Left ventricle myocardium inferior (tissue), 1 donor: Measurements from ENCODE around the gene COL26A1. TPM values are rescaled to one million over a fixed set of nuclear protein-coding genes. Genes with fewer than 3 reads are reported as not detected.

Source experiments
- DNase-seq: peaks from one replicate; pipeline ENCODE4 v3.0.0-alpha.2; 2020
- H3K27ac ChIP-seq: fragments of 200-600 bp; replicated peaks from 2 replicates; pipeline ENCODE4 v1.8.0; 2021
- H3K27me3 ChIP-seq: fragments of 200-600 bp; 2 replicates; pipeline ENCODE4 v1.8.0; 2021; ENCODE audit warnings: low read depth
- H3K36me3 ChIP-seq: fragments of 200-600 bp; 2 replicates; pipeline ENCODE4 v1.8.0; 2021
- H3K4me1 ChIP-seq: fragments of 200-600 bp; 2 replicates; pipeline ENCODE4 v1.8.0; 2021
- H3K4me3 ChIP-seq: fragments of 200-600 bp; 2 replicates; pipeline ENCODE4 v1.8.0; 2021; ENCODE audit warnings: mild to moderate bottlenecking, moderate library complexity
- H3K9me3 ChIP-seq: fragments of 200-600 bp; replicated peaks from 2 replicates; pipeline ENCODE4 v1.8.0; 2021
- CTCF ChIP-seq: fragments of 200-600 bp; IDR thresholded peaks from 2 replicates; pipeline ENCODE4 v1.8.0; 2021; ENCODE audit warnings: antibody characterized with exemption, mild to moderate bottlenecking, borderline replicate concordance
- intact Hi-C: fragments of 100-400 bp; cut with micrococcal nuclease; formaldehyde crosslinking; loops from one replicate; pipeline ENCODE4 v1.11.0; 2022
- total RNA-seq: library from RNA; stranded (reverse); fragmentation: NEBNext Ultra II Directional; extraction: Animal tissue kit (Norgen Biotek cat#: 25700); gene quantifications from one replicate; pipeline ENCODE4 v1.2.1, GENCODE V29; 2021
- donor health status: DM: no; HTN: yes; CAD: no; lungs with severe emphysema.

The COL26A1 gene
- total RNA-seq, 1 donor from 2014 or later, result not detected

DNA sequence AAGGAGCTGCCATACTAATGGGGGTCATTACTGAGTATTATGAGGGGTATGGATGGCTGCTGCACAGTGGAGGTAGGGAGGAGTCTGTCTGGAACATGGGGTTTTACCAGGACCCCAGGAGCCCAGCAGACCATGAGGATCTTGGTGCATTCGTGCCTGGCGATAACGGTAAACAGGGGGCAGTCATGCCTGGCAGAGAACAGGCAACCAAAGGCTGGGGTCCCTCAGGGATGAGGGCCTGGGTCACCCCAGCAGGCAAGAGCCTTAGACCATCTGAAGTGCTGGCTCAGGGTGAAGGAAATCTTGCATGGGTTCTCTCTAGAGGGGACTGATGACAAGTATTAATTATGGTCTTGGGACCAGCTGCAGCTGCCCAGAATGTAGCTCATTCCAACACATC, 220.3 kb downstream of the COL26A1 start:
- intact Hi-C loops, result no loop called here
- no peak for DNase-seq

GRCh38 chr7:101586078-101586905, 223.6 kb downstream of the COL26A1 start:
- intact Hi-C loops, result no loop called here
- H3K9me3 ChIP-seq, result peaks cover 12% of the 10 kb centered on the region
- no peak overlapping the region for H3K4me3 ChIP-seq
- H3K4me1 ChIP-seq, result no peaks in the 10 kb centered on the region
- DNase-seq, result no peak
- H3K36me3 ChIP-seq, result no peaks in the 10 kb centered on the region
- TF ChIP-seq CTCF, result no peak
- peaks cover 16% of the 10 kb centered on the region for H3K27me3 ChIP-seq
- H3K27ac ChIP-seq, result no peak overlapping the region

More for the DNA sequence above, 220.3 kb downstream of the COL26A1 start:
- H3K4me3 ChIP-seq, result no peak overlapping the region
- H3K27ac ChIP-seq, result no peak overlapping the region
- no peaks in the 10 kb centered on the region for H3K36me3 ChIP-seq
- TF ChIP-seq CTCF, result no peak
- H3K27me3 ChIP-seq, result peaks cover 48% of the 10 kb centered on the region
- no peaks in the 10 kb centered on the region for H3K4me1 ChIP-seq
- peaks cover 12% of the 10 kb centered on the region for H3K9me3 ChIP-seq

GRCh38 chr7:101586906-101587677, 224.4 kb downstream of the COL26A1 start:
- H3K4me1 ChIP-seq, result no peaks in the 10 kb centered on the region
- H3K9me3 ChIP-seq, result peaks cover 12% of the 10 kb centered on the region
- TF ChIP-seq CTCF, result no peak
- no peak overlapping the region for H3K27ac ChIP-seq
- no peak for DNase-seq
- H3K4me3 ChIP-seq, result no peak overlapping the region
- H3K27me3 ChIP-seq, result peaks cover 11% of the 10 kb centered on the region
- intact Hi-C loops, result no loop called here
- H3K36me3 ChIP-seq, result no peaks in the 10 kb centered on the region

DNA sequence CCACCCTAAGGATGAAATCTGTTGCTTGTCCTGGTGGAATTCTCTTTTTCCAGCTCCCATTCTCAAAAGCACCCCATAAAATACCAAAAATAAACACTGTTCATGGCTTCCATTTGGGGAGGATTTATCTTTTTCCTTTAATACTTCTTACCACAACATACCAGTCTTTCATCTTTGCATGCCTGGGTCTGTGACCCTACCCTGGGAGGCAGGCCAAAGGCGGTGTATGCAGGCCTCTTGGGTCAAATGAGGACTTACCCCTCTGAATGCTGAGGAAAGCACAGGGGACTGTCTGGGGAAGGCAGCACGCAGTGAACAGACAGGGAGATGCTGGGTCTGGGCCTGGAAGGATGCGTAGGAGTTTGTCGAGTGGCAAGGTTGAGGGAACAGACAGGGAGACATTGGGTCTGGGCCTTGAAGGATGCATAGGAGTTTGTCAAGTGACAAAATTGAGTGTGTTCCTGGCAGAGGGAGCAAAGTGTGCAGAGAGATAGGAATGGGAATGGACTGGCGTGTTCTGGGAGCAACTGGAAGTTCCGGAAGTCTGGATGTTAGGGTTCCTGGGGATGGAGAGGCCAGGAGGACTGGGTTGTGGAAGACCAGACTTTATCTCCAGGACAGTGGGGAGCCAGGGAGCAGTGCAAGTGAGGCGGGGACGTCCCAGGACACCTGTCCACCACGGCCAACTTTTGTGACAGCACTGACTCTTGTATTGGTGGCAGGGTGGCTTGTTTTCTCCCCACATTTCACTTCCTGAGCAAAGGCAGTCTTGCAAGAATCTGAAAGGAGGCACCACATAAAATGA, 225.7 kb downstream of the COL26A1 start:
- no peak for DNase-seq
- H3K27me3 ChIP-seq, result peaks cover 3% of the 10 kb centered on the region
- no peaks in the 10 kb centered on the region for H3K36me3 ChIP-seq
- no peak for TF ChIP-seq CTCF
- no peak overlapping the region for H3K4me3 ChIP-seq
- H3K27ac ChIP-seq, result no peak overlapping the region
- H3K9me3 ChIP-seq, result peaks cover 6% of the 10 kb centered on the region
- intact Hi-C loops, result no loop called here
- no peaks in the 10 kb centered on the region for H3K4me1 ChIP-seq

DNA sequence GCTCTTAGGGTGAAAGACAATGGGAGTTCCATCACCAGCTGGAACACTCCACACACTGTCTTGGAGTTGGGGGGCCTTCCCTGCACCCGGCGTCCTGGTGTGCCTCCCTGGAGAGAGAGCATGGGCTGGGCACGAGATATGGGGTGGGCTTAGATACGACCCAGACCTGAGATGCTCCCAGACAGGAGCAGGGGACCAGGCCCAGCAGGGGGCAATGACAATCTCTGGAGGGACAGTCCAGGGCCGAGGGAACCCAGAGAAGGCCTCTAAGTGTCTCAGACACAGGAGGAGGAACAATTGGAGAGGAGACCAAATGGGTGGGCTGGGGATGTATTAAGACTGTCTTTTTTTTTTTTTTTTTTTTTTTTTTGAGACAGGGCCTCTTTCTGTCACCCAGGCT, 226.4 kb downstream of the COL26A1 start:
- H3K27ac ChIP-seq, result no peak overlapping the region
- no peaks in the 10 kb centered on the region for H3K36me3 ChIP-seq
- intact Hi-C loops, result no loop called here
- H3K27me3 ChIP-seq, result no peaks in the 10 kb centered on the region
- TF ChIP-seq CTCF, result no peak
- no peaks in the 10 kb centered on the region for H3K4me1 ChIP-seq
- H3K4me3 ChIP-seq, result no peak overlapping the region
- H3K9me3 ChIP-seq, result no peaks in the 10 kb centered on the region
- DNase-seq, result no peak
